ENCODE measurements around the gene CHSY1. TPM values are rescaled to one million over a fixed set of nuclear protein-coding genes. Genes with fewer than 3 reads are reported as not detected.
"Not testable (repeated sequence)": the region's sequence is repeated elsewhere in the genome, so short reads cannot be mapped to it uniquely, and the experiment has no call there.

CHSY1 gene
- total RNA-seq, 1 donor from 2014 or later = 14.1 TPM

DNA sequence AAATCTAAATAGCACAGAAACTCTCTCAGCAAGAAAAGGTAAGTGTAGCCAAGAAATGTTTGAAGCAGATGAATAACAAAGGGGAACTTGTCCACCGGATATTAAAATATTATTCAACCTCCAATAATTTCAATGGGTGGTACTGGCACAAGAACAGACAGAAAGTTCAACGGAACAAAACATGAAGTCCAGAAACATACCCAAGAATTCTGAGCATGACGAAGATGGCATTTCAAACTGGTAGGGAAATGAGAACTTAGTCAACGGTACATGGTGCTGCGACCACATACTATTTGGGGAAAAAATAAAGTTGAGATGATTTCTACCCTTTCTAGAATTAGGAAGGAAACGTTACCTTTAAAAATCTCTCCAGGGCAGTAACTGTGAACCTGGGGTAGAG lies 5.5 kb downstream of the CHSY1 start:
- DNase-seq (ENCODE audit: low read depth) = no peak

- DNase-seq (ENCODE audit: low read depth) = no peak
Observed at GRCh38 chr15:101244889-101245668, 6.8 kb downstream of the CHSY1 start.

- DNase-seq (ENCODE audit: low read depth) = no peak
Observed at GRCh38 chr15:101244036-101244781, 7.6 kb downstream of the CHSY1 start.

DNA sequence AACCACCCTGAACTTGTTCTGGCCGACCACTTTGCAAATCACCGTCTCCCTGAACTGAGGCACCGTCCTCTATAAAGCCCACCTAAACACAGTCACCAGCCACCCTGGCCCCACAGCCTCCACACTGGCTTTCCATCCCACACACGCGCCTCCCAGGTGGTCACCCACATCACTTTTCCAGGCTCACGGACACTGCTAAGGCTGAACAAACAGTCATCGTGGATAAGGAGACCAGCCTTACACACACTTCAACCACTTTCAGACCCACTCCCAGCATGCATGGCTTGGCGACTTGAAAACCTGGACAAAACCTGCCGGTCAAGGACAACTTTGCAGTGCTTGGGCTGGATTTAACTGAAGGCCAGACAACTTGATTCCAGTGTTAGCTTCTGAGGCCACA lies 8.4 kb downstream of the CHSY1 start:
- no peak for DNase-seq (ENCODE audit: low read depth)

GRCh38 chr15:101242999-101243336 lies 8.9 kb downstream of the CHSY1 start:
- DNase-seq (ENCODE audit: low read depth) = no peak

- peak; percentile 53 for DNase-seq (ENCODE audit: low read depth)
Observed at GRCh38 chr15:101242160-101242998, 9.5 kb downstream of the CHSY1 start.

GRCh38 chr15:101240358-101240757 lies 11.5 kb downstream of the CHSY1 start:
- peak; percentile 40 for DNase-seq (ENCODE audit: low read depth)

DNA sequence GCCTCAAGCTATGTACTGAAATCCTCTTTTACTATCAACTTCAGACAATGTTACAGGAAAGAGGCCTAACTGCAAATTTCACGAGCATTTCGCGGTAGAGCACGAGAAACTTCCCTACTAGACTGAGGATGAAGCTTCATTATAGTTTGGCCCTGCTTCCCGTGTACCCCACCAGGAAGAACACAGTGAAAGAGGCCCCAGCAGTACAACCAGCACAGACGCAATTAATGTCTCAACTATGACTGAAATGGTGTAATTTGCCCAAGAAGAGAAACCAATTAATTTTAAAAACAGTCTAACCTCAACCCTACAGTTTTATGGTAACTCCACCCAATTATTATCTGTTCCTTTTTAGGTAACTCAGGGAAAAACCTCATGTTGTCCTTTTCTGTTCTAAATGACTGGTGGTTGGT lies 12.1 kb downstream of the CHSY1 start:
- no peak for DNase-seq (ENCODE audit: low read depth)

DNA sequence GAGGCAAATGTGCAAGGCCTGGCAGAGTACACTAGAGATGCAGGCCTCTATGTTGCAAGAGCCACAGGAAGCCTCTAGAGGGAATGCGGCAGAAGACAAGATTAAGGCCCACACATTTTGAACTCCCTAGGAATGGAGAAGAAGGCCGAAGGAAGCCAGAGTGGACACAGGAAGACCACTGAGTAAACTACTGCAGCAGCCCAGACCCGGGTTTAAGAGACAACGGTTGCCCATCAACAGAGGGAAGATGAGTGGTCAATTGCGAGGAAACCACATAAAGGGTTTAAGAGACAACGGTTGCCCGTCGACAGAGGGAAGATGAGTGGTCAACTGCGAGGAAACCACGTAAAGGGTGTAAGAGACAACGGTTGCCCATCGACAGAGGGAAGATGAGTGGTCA lies 14.6 kb downstream of the CHSY1 start:
- DNase-seq (ENCODE audit: low read depth) = no peak

DNA sequence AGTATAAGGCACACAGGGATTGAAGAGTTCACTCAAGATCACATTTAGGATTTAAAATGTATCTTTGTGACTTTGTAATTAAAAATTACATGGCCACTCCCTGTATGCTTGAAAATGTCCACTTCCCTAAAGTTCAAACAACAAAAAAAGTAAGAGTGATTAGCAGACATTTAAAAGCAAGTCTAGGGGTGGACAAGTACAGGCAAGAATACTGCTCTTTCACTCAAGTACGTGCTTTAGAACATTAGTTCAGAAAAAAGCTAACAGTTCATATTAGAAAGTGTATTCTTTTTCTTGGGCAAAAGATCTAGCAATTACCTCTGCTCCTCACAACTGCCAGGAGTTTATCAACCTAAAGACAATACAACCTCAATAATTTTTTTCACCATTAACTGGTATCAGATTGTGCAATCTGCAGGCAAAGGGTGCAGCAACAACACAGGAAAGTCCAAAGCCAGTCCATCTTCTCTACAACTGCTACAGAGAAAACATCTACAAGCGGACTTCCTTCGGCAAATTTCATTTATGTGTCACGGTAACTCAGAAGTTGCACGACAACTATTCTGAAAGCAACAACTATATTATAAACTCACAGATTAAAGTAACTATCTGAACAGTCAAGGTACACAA lies 18.1 kb downstream of the CHSY1 start:
- DNase-seq (ENCODE audit: low read depth) = no peak

DNA sequence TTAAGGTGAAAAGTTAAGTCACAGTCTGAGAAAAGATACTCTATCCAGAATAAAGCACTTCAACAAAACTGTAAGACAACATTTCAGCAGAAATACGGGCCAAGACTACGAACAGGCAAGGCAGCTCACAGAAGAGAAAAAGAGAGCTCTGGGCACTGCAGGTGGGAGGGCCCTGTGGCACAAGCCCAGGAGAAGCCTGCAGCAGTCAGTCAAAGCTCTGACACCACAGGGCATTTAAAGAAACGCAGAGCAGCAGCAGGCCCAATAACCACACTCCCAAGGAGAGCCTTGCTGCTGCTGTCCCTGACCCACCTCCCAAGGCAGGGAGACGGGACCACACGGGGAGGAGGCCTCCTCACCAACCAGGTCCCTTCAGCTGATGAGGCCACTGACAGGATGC lies 19.2 kb downstream of the CHSY1 start:
- peak; percentile 55 for DNase-seq (ENCODE audit: low read depth)

DNA sequence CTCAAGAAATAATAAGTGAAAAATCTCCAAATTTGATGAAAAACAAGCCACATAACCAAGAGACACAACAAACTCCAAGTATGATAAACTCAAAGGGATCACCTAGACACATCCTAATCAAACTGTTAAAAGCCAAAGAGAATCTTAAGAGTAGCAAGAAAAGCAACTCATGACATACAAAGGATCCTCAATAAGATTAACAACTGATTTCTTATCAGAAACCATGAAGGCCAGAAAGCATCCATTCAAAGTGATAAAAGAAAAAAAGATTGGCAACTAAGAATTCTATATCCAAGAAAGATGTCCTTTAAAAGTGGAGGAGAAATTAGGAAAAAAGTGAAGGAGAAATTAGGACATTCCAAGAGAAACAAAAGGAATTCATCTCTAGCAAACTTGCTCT lies 23.5 kb downstream of the CHSY1 start:
- no peak for DNase-seq (ENCODE audit: low read depth)

DNA sequence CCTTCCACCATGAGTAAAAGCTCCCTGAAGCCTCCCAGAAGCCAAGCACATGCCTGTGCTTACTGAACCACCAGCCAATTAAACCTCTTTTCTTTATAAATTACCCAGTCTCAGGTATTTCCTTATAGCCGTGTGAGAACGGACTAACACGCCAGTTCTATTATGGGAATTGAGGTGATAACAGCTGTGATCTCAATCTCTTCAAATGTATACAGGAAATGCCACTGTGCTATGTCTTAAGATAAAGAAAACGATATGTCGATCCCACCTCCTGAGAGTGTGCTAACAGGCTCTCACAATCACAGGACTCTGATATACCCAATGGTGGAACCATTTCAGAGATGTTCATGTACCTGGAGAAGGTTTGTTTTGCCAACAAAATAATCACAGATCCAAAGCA lies 26.2 kb downstream of the CHSY1 start:
- no peak for DNase-seq (ENCODE audit: low read depth)

- no peak for DNase-seq (ENCODE audit: low read depth)
Observed at GRCh38 chr15:101221902-101222301, 29.9 kb downstream of the CHSY1 start.

DNA sequence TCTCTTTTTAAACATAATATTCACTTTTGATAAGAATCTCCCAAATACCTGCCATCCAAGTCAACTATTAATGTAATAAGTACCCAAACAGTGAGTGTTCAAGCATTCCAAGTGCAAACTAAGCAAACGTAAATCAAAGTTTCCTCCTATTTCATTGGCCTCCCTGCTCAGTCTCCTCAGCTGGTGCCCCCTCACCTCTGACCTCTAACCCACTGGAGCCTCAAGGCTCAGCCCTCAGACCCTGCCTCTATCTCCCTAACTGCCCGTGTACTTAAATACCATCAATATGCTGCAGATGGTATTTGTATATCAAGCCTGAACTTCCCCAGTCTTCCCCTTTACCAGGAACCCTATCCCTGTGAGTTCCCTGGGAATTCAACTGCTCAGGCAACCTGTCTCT lies 31.8 kb downstream of the CHSY1 start:
- DNase-seq (ENCODE audit: low read depth) = no peak

- DNase-seq (ENCODE audit: low read depth) = no peak
Observed at GRCh38 chr15:101219441-101219840, 32.4 kb downstream of the CHSY1 start.

DNA sequence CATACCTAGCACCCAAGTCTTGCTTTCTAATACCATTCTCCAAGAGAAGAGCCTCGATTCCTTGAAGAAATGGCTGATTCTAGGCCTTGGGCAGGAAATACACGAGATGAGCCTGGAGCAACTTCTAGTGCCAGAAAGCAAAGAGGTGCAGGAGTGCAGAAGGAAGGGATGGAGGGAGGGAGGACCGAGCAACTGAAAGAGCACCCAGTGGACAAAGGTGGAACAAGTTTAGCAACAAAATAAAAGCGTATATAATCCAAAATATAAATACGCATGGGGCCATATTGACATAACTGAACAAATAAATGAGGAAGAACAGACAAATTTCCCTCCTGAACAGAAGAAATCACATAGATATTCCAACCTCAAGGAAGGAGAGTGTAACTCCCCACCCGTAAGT lies 34.4 kb downstream of the CHSY1 start:
- DNase-seq (ENCODE audit: low read depth) = no peak

- no peak for DNase-seq (ENCODE audit: low read depth)
Observed at GRCh38 chr15:101216100-101216499, 35.7 kb downstream of the CHSY1 start.

DNA sequence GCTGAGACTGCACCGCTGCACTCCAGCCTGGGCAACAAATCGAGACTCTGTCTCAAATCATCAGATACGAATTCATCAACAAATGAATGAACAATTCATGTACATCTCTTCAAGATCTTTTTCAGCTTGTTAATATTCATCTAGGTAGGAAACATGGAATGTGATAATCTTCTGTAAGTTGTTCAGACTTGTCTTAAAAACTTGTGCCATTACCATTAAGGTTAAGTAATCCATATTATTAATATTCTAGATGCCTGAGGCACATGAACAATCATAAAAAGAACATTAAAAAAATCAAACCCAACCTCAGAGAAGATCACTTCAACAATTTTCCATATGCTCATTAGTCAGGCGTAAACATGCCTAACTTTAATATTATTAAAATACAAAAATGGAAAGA lies 36.2 kb downstream of the CHSY1 start:
- DNase-seq (ENCODE audit: low read depth) = no peak

GRCh38 chr15:101214435-101215097 lies 37.3 kb downstream of the CHSY1 start:
- DNase-seq (ENCODE audit: low read depth) = not testable (repeated sequence)

DNA sequence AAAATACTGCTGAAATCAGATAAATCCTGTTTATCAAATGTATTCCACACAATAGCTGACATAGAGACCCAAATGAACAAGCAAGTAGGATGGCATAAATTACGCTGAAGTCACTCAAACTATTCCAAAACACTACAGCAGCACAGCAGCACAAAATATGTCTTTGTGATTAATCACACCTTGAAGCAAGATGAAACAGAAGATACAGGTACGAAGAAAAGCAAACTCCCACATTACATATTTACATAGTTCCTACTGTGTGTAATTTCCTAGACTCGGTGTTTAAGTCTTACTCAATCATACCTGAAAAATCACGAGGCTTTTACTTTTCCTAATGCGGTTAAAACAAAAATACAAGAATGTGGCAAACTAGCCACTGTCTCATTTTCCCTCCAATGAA lies 38.3 kb downstream of the CHSY1 start:
- DNase-seq (ENCODE audit: low read depth) = no peak

Measured in myocyte (in vitro differentiated cells).